ENCODE results near the gene SDF4. TPM values are rescaled to one million over a fixed set of nuclear protein-coding genes. Genes with fewer than 3 reads are reported as not detected.

SDF4 gene
- total RNA-seq, 1 experiment from 2014 or later = 82.0 TPM

DNA sequence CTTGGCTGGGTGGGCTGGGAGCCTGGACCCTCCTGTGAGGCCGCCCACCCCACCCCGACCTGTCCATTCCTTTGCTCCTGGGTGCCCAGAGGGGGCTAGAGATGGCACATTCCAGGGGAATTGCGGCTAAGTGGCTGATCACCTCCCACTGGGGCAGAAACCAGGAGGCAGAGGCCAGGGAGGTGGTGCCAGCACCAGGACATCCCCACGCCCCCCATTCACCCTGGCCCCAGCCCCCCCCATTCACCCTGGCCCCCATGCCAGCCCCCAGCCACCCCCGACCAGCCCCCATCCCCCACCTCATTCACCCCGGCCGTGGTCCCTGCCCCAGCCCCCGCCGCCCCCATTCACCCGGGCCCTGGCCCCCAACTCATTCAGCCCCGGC, 8.5 kb upstream of the SDF4 start:
- H3K4me1 Mint-ChIP-seq = peaks cover 0 to 9% of the 10 kb centered on the region in 2 experiments
- Histone ChIP-seq H3K9me3 (ENCODE audit: control insufficient read depth, low read depth, low read length) (no peaks in the 10 kb centered on the region), H3K23ac (ENCODE audit: insufficient read length, low read depth, low read length) (no peak overlapping the region), H3K23me2 (ENCODE audit: insufficient read length, low read depth, low read length, poor library complexity, severe bottlenecking) (no peaks in the 10 kb centered on the region), H2BK12ac (ENCODE audit: insufficient read length, low read depth, low read length) (no peak overlapping the region), H3K27ac (ENCODE audit: insufficient read length, low read depth, low read length) (no peak overlapping the region), H3K4me2 (ENCODE audit: insufficient read depth, insufficient read length, low read length) (no peak overlapping the region), H4K5ac (ENCODE audit: insufficient read length, low read depth, low read length) (no peak overlapping the region), H4K8ac (replicated peaks; ENCODE audit: insufficient read length, low read depth, low read length) (no peak overlapping the region), H3K56ac (ENCODE audit: insufficient read length, low read depth, low read length) (no peak overlapping the region), H3K79me1 (ENCODE audit: insufficient read depth, low read depth, low read length, poor library complexity, severe bottlenecking) (no peaks in the 10 kb centered on the region), H2AK5ac (ENCODE audit: insufficient read length, low read length) (no peak overlapping the region), H3K27me3 (ENCODE audit: insufficient read depth, low read length) (no peaks in the 10 kb centered on the region), H4K91ac (ENCODE audit: insufficient read length, low read depth, low read length) (no peak overlapping the region), H3K9ac (ENCODE audit: extremely low read depth, insufficient read length, low read length) (no peak overlapping the region), H4K20me1 (ENCODE audit: control insufficient read depth, insufficient read depth, insufficient read length) (no peaks in the 10 kb centered on the region), H3K4ac (ENCODE audit: low read depth, low read length) (no peak overlapping the region), H2BK5ac (ENCODE audit: insufficient read length, low read length) (no peak overlapping the region), H2AFZ (ENCODE audit: low read length) (no peak overlapping the region), H2BK120ac (ENCODE audit: low read depth, low read length, poor library complexity, severe bottlenecking) (no peak overlapping the region), H3K79me2 (ENCODE audit: insufficient read depth, low read length) (no peaks in the 10 kb centered on the region), H3T11ph (ENCODE audit: low read length) (no peak overlapping the region), H3K4me1 (ENCODE audit: insufficient read depth, low read length) (no peaks in the 10 kb centered on the region), H2BK20ac (ENCODE audit: low read depth, low read length, poor library complexity, severe bottlenecking) (no peak overlapping the region), H3K18ac (ENCODE audit: insufficient read length, low read depth, low read length) (no peak overlapping the region), H2BK15ac (ENCODE audit: low read depth, low read length) (no peak overlapping the region), H3K14ac (ENCODE audit: insufficient read depth, low read length) (no peak overlapping the region)
- no peak overlapping the region for H3K4me3 Mint-ChIP-seq
- no peaks in the 10 kb centered on the region for H3K9me3 Mint-ChIP-seq
- no peak for DNase-seq
- H3K27ac Mint-ChIP-seq = no peak overlapping the region
- WGBS (ENCODE audit: extremely low coverage, insufficient read length, low lambda C conversion rate) = no CpG with 5 or more reads among the region's 11 CpGs
- no peaks in the 10 kb centered on the region for H3K36me3 Mint-ChIP-seq (ENCODE audit: insufficient read depth in 1 of 3, low read depth in 3 of 3)
- TF ChIP-seq, protein P1, sequence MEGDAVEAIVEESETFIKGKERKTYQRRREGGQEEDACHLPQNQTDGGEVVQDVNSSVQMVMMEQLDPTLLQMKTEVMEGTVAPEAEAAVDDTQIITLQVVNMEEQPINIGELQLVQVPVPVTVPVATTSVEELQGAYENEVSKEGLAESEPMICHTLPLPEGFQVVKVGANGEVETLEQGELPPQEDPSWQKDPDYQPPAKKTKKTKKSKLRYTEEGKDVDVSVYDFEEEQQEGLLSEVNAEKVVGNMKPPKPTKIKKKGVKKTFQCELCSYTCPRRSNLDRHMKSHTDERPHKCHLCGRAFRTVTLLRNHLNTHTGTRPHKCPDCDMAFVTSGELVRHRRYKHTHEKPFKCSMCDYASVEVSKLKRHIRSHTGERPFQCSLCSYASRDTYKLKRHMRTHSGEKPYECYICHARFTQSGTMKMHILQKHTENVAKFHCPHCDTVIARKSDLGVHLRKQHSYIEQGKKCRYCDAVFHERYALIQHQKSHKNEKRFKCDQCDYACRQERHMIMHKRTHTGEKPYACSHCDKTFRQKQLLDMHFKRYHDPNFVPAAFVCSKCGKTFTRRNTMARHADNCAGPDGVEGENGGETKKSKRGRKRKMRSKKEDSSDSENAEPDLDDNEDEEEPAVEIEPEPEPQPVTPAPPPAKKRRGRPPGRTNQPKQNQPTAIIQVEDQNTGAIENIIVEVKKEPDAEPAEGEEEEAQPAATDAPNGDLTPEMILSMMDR (conservative IDR thresholded peaks at IDR 0.05) = no peak
- no peaks in the 10 kb centered on the region; the same call in none of the 2 replicates for H3K27me3 Mint-ChIP-seq (ENCODE audit: low read depth)

All from H9 (cell line).